ENCODE data around the gene TSHB.

DNA sequence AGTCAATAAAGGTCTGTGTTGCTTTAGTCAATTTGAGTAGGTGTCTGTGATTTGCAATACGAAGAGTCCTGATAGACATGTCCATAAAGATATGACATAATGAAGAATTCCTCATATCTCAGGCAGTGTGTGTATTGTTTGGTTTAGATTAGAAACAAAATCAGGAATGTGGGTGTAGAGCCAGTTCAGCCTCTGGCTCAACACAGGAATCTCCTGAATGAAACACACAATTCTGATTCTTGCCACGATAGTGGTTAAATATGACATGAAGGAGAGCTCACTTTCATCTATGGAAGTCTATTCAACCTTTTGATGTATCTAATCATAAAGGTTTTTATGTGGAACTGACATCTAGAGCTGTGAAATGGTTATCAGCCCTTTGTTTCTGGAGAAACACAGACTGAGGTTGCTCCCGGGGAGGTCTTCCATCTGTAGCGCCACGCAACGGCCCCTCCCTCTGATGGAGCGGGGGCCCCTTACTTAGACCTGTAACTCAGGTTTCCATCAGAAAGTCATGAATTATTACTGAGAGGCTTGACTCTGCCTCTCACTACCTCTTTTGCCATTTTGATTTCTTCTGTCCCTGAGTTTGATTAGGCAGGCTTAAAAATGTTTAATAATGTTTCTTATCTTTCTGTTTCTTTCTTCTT, 40.2 kb downstream of the TSHB start:
- TF ChIP-seq, protein P1, sequence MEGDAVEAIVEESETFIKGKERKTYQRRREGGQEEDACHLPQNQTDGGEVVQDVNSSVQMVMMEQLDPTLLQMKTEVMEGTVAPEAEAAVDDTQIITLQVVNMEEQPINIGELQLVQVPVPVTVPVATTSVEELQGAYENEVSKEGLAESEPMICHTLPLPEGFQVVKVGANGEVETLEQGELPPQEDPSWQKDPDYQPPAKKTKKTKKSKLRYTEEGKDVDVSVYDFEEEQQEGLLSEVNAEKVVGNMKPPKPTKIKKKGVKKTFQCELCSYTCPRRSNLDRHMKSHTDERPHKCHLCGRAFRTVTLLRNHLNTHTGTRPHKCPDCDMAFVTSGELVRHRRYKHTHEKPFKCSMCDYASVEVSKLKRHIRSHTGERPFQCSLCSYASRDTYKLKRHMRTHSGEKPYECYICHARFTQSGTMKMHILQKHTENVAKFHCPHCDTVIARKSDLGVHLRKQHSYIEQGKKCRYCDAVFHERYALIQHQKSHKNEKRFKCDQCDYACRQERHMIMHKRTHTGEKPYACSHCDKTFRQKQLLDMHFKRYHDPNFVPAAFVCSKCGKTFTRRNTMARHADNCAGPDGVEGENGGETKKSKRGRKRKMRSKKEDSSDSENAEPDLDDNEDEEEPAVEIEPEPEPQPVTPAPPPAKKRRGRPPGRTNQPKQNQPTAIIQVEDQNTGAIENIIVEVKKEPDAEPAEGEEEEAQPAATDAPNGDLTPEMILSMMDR (tag by site-specific recombination; IDR thresholded peaks at IDR 0.05), result no peak
- TF ChIP-seq ZNF211 (tag by site-specific recombination; IDR thresholded peaks at IDR 0.05; ENCODE audit: low read depth), result no peak
- TF ChIP-seq, protein P2, sequence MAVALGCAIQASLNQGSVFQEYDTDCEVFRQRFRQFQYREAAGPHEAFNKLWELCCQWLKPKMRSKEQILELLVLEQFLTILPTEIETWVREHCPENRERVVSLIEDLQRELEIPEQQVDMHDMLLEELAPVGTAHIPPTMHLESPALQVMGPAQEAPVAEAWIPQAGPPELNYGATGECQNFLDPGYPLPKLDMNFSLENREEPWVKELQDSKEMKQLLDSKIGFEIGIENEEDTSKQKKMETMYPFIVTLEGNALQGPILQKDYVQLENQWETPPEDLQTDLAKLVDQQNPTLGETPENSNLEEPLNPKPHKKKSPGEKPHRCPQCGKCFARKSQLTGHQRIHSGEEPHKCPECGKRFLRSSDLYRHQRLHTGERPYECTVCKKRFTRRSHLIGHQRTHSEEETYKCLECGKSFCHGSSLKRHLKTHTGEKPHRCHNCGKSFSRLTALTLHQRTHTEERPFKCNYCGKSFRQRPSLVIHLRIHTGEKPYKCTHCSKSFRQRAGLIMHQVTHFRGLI (tag by site-specific recombination; IDR thresholded peaks at IDR 0.05), result no peak
- no peak for TF ChIP-seq ZBTB20 (tag by site-specific recombination; IDR thresholded peaks at IDR 0.05)

Measured in HEK293 (cell line).